Naive thymus-derived CD4-positive, alpha-beta T cell (primary cell): Measurements from ENCODE around the gene CAPRIN2. TPM values are rescaled to one million over a fixed set of nuclear protein-coding genes. Genes with fewer than 3 reads are reported as not detected.
A peak's percentile ranks its signal among the peaks of the same experiment; 100 is the strongest.

Experiments
- ATAC-seq: fragments of 150-1000 bp; cut with Tn5 transposase; 2 replicates; pipeline ENCODE4 v1.10.0; 2021; ENCODE audit warnings: mild to moderate bottlenecking, moderate library complexity
- CTCF ChIA-PET: fragments of 350-600 bp; sonication (Branson Sonifier 250); formaldehyde crosslinking; loops from one replicate; lab custom pipeline; 2021; ENCODE audit warnings: antibody characterized with exemption; lab: Charles Lee
- POLR2A ChIA-PET: fragments of 350-600 bp; sonication (Branson Sonifier 250); formaldehyde crosslinking; loops from one replicate; lab custom pipeline; 2021; ENCODE audit warnings: antibody characterized with exemption, inconsistent platforms; lab: Charles Lee
- DNase-seq, 9 donors: peaks; one replicate each; pipeline versions ENCODE4 v3.0.0 to v3.0.0-alpha.2; 2020 to 2022; ENCODE audit warnings: mixed read lengths in 1 of 9
- H3K27ac ChIP-seq: one replicate; pipeline ENCODE4 v1.7.0; 2013; ENCODE audit warnings: mild to moderate bottlenecking, low read depth, low read length, moderate library complexity
- H3K27me3 ChIP-seq, 2 donors: one replicate each; pipeline ENCODE4 v1.7.0; 2013; ENCODE audit warnings: low read length in 2 of 2, mild to moderate bottlenecking in 2 of 2, moderate library complexity in 2 of 2; ENCODE audit not compliant: control insufficient read depth in 2 of 2, insufficient read depth in 2 of 2
- H3K36me3 ChIP-seq, 3 experiments: 1 replicate in 2 of 3; 2 replicates in 1 of 3; pipeline ENCODE4 v1.7.0; 2013; ENCODE audit warnings: low read length in 3 of 3, mild to moderate bottlenecking in 3 of 3, moderate library complexity in 1 of 3; ENCODE audit not compliant: insufficient read depth in 3 of 3, control insufficient read depth in 2 of 3
- H3K4me1 ChIP-seq, 2 donors: one replicate each; pipeline ENCODE4 v1.7.0; 2013; ENCODE audit warnings: low read length in 2 of 2, mild to moderate bottlenecking in 2 of 2, moderate library complexity in 1 of 2; ENCODE audit not compliant: control insufficient read depth in 2 of 2, insufficient read depth in 2 of 2
- H3K4me3 ChIP-seq: 2 replicates; pipeline ENCODE4 v1.7.0; 2013; ENCODE audit warnings: mild to moderate bottlenecking, low read length
- H3K9me3 ChIP-seq, 3 experiments: 1 replicate in 2 of 3; 2 replicates in 1 of 3; pipeline ENCODE4 v1.7.0; 2013; ENCODE audit warnings: low read length in 3 of 3; ENCODE audit not compliant: control insufficient read depth in 2 of 3
- H3K27ac Mint-ChIP-seq, 9 donors: one replicate each; pipeline ENCODE4 v1.8.0; 2020 to 2022; ENCODE audit warnings: mixed read lengths in 9 of 9, mild to moderate bottlenecking in 8 of 9, moderate library complexity in 5 of 9, inconsistent platforms in 2 of 9
- H3K27me3 Mint-ChIP-seq, 5 donors: one replicate each; pipeline ENCODE4 v1.8.0; 2021 to 2022; ENCODE audit warnings: mixed read lengths in 5 of 5, mild to moderate bottlenecking in 1 of 5
- H3K36me3 Mint-ChIP-seq, 5 donors: one replicate each; pipeline ENCODE4 v1.8.0; 2020 to 2022; ENCODE audit warnings: mixed read lengths in 5 of 5, mild to moderate bottlenecking in 3 of 5, inconsistent platforms in 1 of 5
- H3K4me1 Mint-ChIP-seq, 7 donors: one replicate each; pipeline ENCODE4 v1.8.0; 2020 to 2022; ENCODE audit warnings: mixed read lengths in 7 of 7, mild to moderate bottlenecking in 3 of 7, inconsistent platforms in 1 of 7
- H3K4me3 Mint-ChIP-seq, 10 donors: one replicate each; pipeline ENCODE4 v1.8.0; 2020 to 2022; ENCODE audit warnings: mild to moderate bottlenecking in 10 of 10, mixed read lengths in 10 of 10, moderate library complexity in 6 of 10, inconsistent platforms in 2 of 10
- H3K9me3 Mint-ChIP-seq, 11 donors: one replicate each; pipeline ENCODE4 v1.8.0; 2020 to 2022; ENCODE audit warnings: mixed read lengths in 11 of 11, mild to moderate bottlenecking in 4 of 11, inconsistent platforms in 1 of 11, moderate library complexity in 1 of 11
- intact Hi-C, 2 donors: fragments of 100-400 bp; cut with micrococcal nuclease; formaldehyde crosslinking; loops; one replicate each; pipeline ENCODE4 v1.15.1; 2023
- polyA plus RNA-seq, 2 donors: library from polyadenylated mRNA; unstranded; fragments of 300-500 nt; fragmentation: Illumina TruSeq; gene quantifications; one replicate each; pipeline ENCODE4 v1.2.3, GENCODE V29; 2021
- total RNA-seq, 6 experiments: library from RNA in 5 of 6; stranded (reverse) in 5 of 6; gene quantifications; 1 replicate in 5 of 6; 2 replicates in 1 of 6; pipeline ENCODE4 v1.2.3 and lab custom pipeline; 2021 to 2026

CAPRIN2 gene
- total and polyA plus RNA-seq, 7 experiments from 2014 or later, result 6.5 to 50.1 (median 26.4) TPM

- Histone ChIP-seq H3K27ac (peak within 1 kb of the TSS; percentile 78), H3K9me3 (no peaks in the 10 kb centered on the region), H3K36me3 (peaks cover 0 to 9% (median 0%) of the 10 kb centered on the region in 3 experiments), H3K4me1 (peaks cover 22 to 28% of the 10 kb centered on the region in 2 donors), H3K4me3 (peak within 1 kb of the TSS; percentile 94), H3K27me3 (no peaks in the 10 kb centered on the region)
- peak within 1 kb of the TSS; percentile 93 to 100 (median 96) for H3K4me3 Mint-ChIP-seq
- ATAC-seq, result peak; percentile 97
- intact Hi-C loops, result loop anchor here (1.0 to 5.0 kb wide), 8 partner anchors 60 to 1982 kb away; partner anchors contain the start of genes ERGIC2 (in 2 of the 2), DDX11 (in 1 of the 2) and DNM1L (in 1 of the 2)
- POLR2A ChIA-PET, result interaction anchor here (0.6 to 1.4 kb wide), 6 partner anchors 11 to 1315 kb away, joined by 3 to 10 read pairs (median 4); partner anchors contain the start of genes CAPRIN2, ERGIC2 and SINHCAF
- CTCF ChIA-PET, result interaction anchor here (0.6 to 2.0 kb wide), 5 partner anchors 9 to 84 kb away, joined by 3 to 8 read pairs (median 4); no protein-coding TSS in a partner anchor
- peaks cover 0 to 4% (median 0%) of the 10 kb centered on the region in 5 donors for H3K36me3 Mint-ChIP-seq
- H3K27ac Mint-ChIP-seq, result peak within 1 kb of the TSS; percentile 91 to 98 (median 94)
- peak; percentile 61 to 83 (median 76) for DNase-seq
- H3K4me1 Mint-ChIP-seq, result peaks cover 27 to 52% (median 45%) of the 10 kb centered on the region in 7 donors
- peaks cover 0 to 6% (median 4%) of the 10 kb centered on the region in 5 donors for H3K27me3 Mint-ChIP-seq
- H3K9me3 Mint-ChIP-seq, result no peaks in the 10 kb centered on the region
Measured at GRCh38 chr12:30695199-30696102, 59.3 kb downstream of the CAPRIN2 start, which contains the start of gene IPO8. TSS of gene IPO8 (minus strand) at chr12:30695869. CDS start at chr12:30695647, 222 bp downstream.

GRCh38 chr12:30694412-30695198, 60.1 kb downstream of the CAPRIN2 start:
- ATAC-seq (no peak), DNase-seq (peak in 1 of 9 donors; percentile 6)

GRCh38 chr12:30692470-30692869, 62.3 kb downstream of the CAPRIN2 start:
- Histone ChIP-seq H3K36me3 (peaks cover 4 to 9% (median 4%) of the 10 kb centered on the region in 3 experiments), H3K4me1 (peaks cover 22 to 28% of the 10 kb centered on the region in 2 donors), H3K9me3 (no peaks in the 10 kb centered on the region), H3K27ac (no peak overlapping the region), H3K4me3 (no peak overlapping the region), H3K27me3 (no peaks in the 10 kb centered on the region)
- Mint-ChIP-seq H3K9me3 (no peaks in the 10 kb centered on the region), H3K27ac (peak overlapping the region in 2 of 9 donors; percentile 34 to 89), H3K27me3 (no peaks in the 10 kb centered on the region), H3K4me3 (peak overlapping the region in 6 of 10 donors; percentile 0 to 95 (median 44)), H3K36me3 (peaks cover 0 to 13% (median 4%) of the 10 kb centered on the region in 5 donors), H3K4me1 (peaks cover 29 to 69% (median 50%) of the 10 kb centered on the region in 7 donors)
- DNase-seq (no peak), ATAC-seq (no peak)
- CTCF ChIA-PET, result no interaction called here
- POLR2A ChIA-PET, result no interaction called here
- intact Hi-C loops, result no loop called here

More at GRCh38 chr12:30694412-30695198, 60.1 kb downstream of the CAPRIN2 start:
- intact Hi-C loops, result loop anchor here (1.0 to 5.0 kb wide), 8 partner anchors 61 to 1983 kb away; partner anchors contain the start of genes ERGIC2 (in 2 of the 2), DDX11 (in 1 of the 2) and DNM1L (in 1 of the 2)
- peak overlapping the region; percentile 94 for H3K4me3 ChIP-seq
- no peaks in the 10 kb centered on the region for H3K27me3 ChIP-seq
- POLR2A ChIA-PET, result interaction anchor here (0.7 to 1.4 kb wide), 5 partner anchors 12 to 1314 kb away, joined by 3 to 10 read pairs (median 4); partner anchors contain the start of genes CAPRIN2 and ERGIC2
- Mint-ChIP-seq H3K4me1 (peaks cover 27 to 60% (median 50%) of the 10 kb centered on the region in 7 donors), H3K4me3 (peak overlapping the region; percentile 93 to 100 (median 96)), H3K27ac (peak overlapping the region; percentile 78 to 96 (median 92)), H3K36me3 (peaks cover 0 to 11% (median 1%) of the 10 kb centered on the region in 5 donors), H3K27me3 (peaks cover 0 to 6% (median 4%) of the 10 kb centered on the region in 5 donors), H3K9me3 (no peaks in the 10 kb centered on the region)
- CTCF ChIA-PET, result interaction anchor here (1.4 to 2.0 kb wide), 3 partner anchors 9 to 59 kb away, joined by 3 to 8 read pairs (median 6); no protein-coding TSS in a partner anchor
- H3K36me3 ChIP-seq, result peaks cover 0 to 9% (median 0%) of the 10 kb centered on the region in 3 experiments
- H3K9me3 ChIP-seq, result no peaks in the 10 kb centered on the region
- H3K4me1 ChIP-seq, result peaks cover 22 to 28% of the 10 kb centered on the region in 2 donors
- H3K27ac ChIP-seq, result peak overlapping the region; percentile 78

GRCh38 chr12:30691122-30691879, 63.5 kb downstream of the CAPRIN2 start:
- ATAC-seq, result no peak
- no peak overlapping the region for H3K4me3 ChIP-seq
- H3K4me1 Mint-ChIP-seq, result peaks cover 29 to 70% (median 50%) of the 10 kb centered on the region in 7 donors
- no peak overlapping the region for H3K27ac ChIP-seq
- intact Hi-C loops, result no loop called here
- no peaks in the 10 kb centered on the region for H3K27me3 Mint-ChIP-seq
- H3K27ac Mint-ChIP-seq, result peak overlapping the region in 3 of 9 donors; percentile 10 to 30 (median 11)
- POLR2A ChIA-PET, result no interaction called here
- peaks cover 4 to 9% (median 4%) of the 10 kb centered on the region in 3 experiments for H3K36me3 ChIP-seq
- no peak for DNase-seq
- CTCF ChIA-PET, result no interaction called here
- H3K9me3 Mint-ChIP-seq, result no peaks in the 10 kb centered on the region
- peaks cover 0 to 14% (median 7%) of the 10 kb centered on the region in 5 donors for H3K36me3 Mint-ChIP-seq
- H3K27me3 ChIP-seq, result no peaks in the 10 kb centered on the region
- no peak overlapping the region for H3K4me3 Mint-ChIP-seq
- peaks cover 22 to 24% of the 10 kb centered on the region in 2 donors for H3K4me1 ChIP-seq
- no peaks in the 10 kb centered on the region for H3K9me3 ChIP-seq

GRCh38 chr12:30687265-30687986, 67.3 kb downstream of the CAPRIN2 start:
- peak overlapping the region in 1 of 9 donors; percentile 38 for H3K27ac Mint-ChIP-seq
- Histone ChIP-seq H3K36me3 (peaks cover 4 to 12% (median 4%) of the 10 kb centered on the region in 3 experiments), H3K4me3 (no peak overlapping the region), H3K27me3 (no peaks in the 10 kb centered on the region), H3K4me1 (peaks cover 0 to 2% of the 10 kb centered on the region in 2 donors), H3K27ac (no peak overlapping the region), H3K9me3 (no peaks in the 10 kb centered on the region)
- no peak for ATAC-seq
- H3K9me3 Mint-ChIP-seq, result no peaks in the 10 kb centered on the region
- DNase-seq, result no peak
- peaks cover 6 to 32% (median 15%) of the 10 kb centered on the region in 5 donors for H3K36me3 Mint-ChIP-seq
- POLR2A ChIA-PET, result no interaction called here
- intact Hi-C loops, result no loop called here
- H3K27me3 Mint-ChIP-seq, result no peaks in the 10 kb centered on the region
- CTCF ChIA-PET, result no interaction called here
- H3K4me3 Mint-ChIP-seq, result no peak overlapping the region
- peaks cover 6 to 39% (median 25%) of the 10 kb centered on the region in 7 donors for H3K4me1 Mint-ChIP-seq
